Measurements from ENCODE around the gene CASP9.

CASP9 gene

GRCh38 chr1:15524021-15524282 lies at the start of gene CASP9:
Gene CASP9, minus strand, starts transcription at chr1:15524215. Its CDS starts 15 bp downstream, at chr1:15524200.
- no peak for DNase-seq

- no peak for DNase-seq
Observed at GRCh38 chr1:15573477-15573876, 49.5 kb upstream of the CASP9 start.

DNA sequence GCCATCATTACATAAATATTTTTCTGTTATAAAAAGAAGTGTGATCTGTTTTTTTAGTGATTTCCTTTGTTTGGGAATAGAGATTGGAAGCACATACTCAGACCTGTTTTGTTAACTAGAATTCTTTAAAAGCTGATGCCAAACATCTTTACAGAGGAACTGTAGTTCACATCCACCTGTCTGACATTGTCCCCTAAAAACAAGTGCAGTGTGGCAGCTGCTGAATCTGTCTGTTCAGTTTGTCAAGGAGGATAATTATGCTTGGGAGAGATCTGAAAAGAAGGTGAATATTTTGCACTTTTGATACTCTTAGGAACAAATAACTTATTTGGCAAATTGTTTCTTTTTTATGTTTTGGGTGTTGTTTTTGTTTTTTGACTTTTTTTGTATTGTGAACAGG lies 47.3 kb upstream of the CASP9 start:
- DNase-seq: no peak

DNA sequence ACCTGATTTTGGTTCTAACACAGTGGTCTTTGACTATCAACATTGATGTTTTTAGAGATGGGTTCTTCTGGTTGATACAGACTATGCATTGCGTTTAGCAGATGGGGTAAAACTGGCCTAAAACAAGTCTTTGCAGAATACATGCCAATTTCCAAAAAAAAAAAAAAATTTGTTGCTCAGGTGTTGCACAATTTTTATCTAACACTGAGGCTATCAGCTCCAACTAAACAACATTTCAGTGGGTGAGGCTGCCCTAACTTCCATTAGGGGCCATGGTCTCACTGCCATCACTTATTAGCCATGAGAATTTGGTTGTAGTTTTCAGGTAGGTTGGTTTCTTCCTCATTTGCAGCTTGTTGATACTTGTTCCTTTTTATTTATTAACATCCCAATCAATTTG lies 46.8 kb upstream of the CASP9 start:
- DNase-seq: no peak

DNA sequence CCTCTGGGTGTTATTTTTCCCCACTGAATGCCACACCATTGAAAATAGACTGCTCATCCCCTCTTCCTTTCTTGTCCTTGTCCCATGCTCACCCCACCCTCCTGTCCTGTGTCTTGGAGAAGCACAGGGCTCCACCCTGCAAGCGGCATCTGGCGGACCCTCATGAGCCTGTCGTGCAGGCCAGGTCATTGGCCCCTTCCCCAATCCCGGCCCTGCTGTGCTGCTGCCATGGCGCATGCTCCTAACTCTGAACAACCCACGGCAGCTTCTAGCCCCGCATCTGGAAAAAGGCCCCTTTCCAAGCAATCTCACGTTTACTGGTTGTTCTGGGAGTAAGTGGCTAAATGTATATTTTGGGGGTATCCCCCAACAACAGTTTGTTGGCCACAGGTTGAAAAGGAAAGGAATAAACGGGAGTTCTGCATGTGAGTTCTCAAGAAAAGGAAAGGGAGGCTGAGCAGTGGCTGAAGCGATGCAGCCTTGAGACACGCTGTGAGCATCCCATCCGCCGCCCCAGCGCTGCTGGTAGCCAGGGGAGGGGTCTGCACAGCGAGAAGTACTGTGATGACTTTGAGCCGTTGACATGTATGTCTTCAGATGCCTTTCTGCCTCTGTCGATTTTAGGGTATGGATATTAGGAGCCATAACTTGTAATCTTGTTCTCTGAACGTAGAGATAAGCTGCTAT lies 44.5 kb upstream of the CASP9 start:
- no peak for DNase-seq

- no peak for DNase-seq
Observed at GRCh38 chr1:15559189-15559810, 35.3 kb upstream of the CASP9 start.

GRCh38 chr1:15558516-15558915 lies 34.5 kb upstream of the CASP9 start:
- DNase-seq: no peak

GRCh38 chr1:15557594-15557993 lies 33.6 kb upstream of the CASP9 start:
- DNase-seq: no peak

- no peak for DNase-seq
Observed at GRCh38 chr1:15557008-15557407, 33.0 kb upstream of the CASP9 start.

GRCh38 chr1:15550573-15550972 lies 26.6 kb upstream of the CASP9 start:
- no peak for DNase-seq

- no peak for DNase-seq
Observed at GRCh38 chr1:15546641-15547040, 22.6 kb upstream of the CASP9 start.

GRCh38 chr1:15543589-15544568 lies 19.9 kb upstream of the CASP9 start:
- no peak for DNase-seq

- no peak for DNase-seq
Observed at GRCh38 chr1:15543251-15543588, 19.2 kb upstream of the CASP9 start.

- DNase-seq: no peak
Observed at GRCh38 chr1:15542388-15543250, 18.6 kb upstream of the CASP9 start.

- DNase-seq: no peak
Observed at GRCh38 chr1:15541231-15541792, 17.3 kb upstream of the CASP9 start.

DNA sequence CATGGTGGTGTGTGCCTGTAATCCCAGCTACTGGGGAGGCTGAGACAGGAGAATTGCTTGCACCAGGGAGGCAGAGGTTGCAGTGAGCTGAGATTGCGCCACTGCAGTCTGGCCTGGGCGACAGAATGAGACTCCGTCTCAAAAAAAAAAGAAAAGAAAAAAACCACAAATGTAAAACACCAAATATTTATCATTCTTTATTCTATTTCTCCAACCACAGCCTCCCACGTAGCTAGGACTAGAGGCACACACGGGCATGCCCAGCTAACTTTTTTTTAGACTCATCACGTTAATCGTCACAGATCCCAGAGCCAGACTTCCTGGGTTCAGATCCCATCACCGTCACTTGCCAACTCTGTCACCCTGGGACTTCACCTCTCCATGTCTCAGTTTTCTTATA lies 16.2 kb upstream of the CASP9 start:
- no peak for DNase-seq

DNA sequence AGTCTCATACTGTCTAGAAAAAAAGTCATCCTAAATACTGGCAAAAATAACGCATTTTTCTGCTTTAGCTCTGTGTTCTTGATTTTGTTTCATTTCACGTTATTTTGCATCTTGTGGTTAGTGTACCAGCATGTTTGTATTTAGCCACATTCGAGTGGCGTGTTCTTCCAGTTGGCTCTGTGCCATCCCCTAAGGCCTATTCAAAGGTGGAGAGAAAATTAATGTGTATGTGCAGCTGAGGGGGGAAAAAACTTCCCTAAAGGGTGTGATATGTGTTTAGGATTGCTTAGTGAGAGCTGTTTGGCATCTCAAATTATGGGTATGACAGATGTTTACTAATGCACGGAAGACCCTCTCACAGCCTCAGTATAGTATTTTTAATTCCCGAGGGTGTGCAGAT lies 14.8 kb upstream of the CASP9 start:
- no peak for DNase-seq

DNA sequence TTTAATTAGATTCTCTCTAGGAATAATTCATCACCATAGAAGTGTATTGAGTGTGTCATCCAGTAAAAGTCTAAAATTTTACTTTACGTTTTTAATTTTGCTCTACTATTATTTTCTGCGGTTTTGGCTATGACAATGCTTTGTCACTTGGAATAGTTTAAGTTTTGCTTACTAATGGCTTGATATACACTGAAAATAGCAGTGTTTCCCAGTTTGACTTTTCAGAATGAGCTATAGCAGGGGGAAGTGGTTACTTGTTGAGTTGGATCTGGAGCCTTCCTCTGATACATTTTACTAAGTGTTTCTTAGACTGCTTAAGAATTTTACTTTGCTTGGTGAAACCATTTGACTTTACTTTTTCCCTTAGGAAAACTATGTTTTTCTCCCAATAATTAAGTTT lies 7.7 kb upstream of the CASP9 start:
- DNase-seq: no peak

DNA sequence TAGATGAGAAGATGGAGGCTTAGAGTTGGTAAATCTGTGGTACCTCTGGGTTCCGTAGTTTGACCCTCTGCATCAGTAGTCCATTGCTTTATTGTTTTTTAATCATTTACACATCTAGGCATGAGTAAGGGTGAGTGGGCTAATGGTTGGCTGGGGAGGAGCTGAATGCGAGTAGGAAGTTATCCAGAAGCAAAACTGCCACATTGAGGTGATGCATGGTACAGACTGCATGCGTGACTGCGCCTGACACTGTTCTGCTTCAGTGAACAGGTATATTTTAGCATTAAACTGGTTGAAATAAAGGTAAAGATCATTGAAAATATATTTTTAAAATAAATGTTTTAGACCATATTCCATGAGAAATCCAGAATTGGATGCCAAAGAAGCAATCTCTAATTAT lies 7.0 kb upstream of the CASP9 start:
- DNase-seq: no peak

DNA sequence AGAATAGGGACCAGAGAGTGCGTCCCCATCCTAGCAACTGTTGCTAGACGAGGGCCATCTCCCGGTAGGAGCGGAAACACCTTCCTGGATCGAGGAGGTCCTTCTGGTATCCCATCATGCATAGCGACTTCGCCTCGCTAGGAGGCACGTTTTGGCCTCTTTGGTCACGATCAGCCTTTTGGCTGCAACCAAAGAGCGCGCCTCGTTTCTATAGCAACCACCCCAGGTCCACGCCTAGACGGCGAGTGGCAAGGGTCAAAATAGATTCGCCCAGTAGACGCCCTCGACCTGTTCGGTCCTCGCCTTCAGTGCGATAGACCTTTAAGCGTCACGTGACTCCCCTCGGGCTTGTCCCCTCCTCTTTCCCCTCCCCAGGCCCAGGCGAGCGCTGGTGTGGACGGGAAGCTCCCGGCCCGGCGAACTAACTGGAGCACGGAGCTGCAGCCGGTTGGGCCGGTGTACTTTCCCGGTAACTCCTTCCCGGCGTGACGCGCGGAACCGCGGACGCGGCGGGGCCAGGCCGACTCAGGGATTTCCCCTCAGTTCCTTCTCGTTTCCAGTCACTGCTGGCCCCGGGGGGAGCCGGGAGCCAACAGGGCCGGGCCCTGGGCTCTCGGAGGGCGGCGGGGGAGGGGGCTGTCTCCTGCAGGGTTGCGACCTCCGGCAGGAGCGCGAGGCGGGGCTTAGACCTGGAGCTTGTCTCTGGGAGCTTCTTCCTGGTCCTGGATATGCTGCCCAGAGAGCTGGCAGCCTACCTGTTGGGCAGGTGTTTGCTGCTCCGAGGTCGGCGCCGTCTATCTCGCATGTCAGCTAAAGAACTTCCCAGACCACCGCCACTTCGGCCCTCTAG lies 2.7 kb upstream of the CASP9 start, which contains the start of gene DNAJC16:
Gene DNAJC16 (plus strand): TSS at position 359 of the 850 bp plus-strand sequence. CDS start 2,258 bp downstream, outside the sequence.
- DNase-seq: peak; percentile 99

GRCh38 chr1:15526021-15526489 lies 2.0 kb upstream of the CASP9 start:
- no peak for DNase-seq

Data from NCI-H526 treated with DMSO at 0.1 percent for 48 hours (cell line).